HepG2 (cell line): ENCODE measurements around the gene SLC13A3. TPM values are rescaled to one million over a fixed set of nuclear protein-coding genes. Genes with fewer than 3 reads are reported as not detected.

Source experiments
- ATAC-seq: fragments of 200-7000 bp; cut with Tn5 transposase; 3 replicates; pipeline ENCODE4 v1.9.1; 2020; ENCODE audit warnings: mild to moderate bottlenecking, moderate library complexity
- BruUV-seq: library from RNA; stranded (reverse); fragments of 400-500 nt; replicated peaks from 2 replicates; lab custom pipeline; 2021; lab: Mats Ljungman, UMichigan
- CTCF ChIA-PET: fragments of 300-600 bp; formaldehyde crosslinking; extraction: SDS; loops from one replicate; lab custom pipeline; 2021; ENCODE audit warnings: low total read pairs, inconsistent platforms, low intra/inter-chr PET ratio; lab: Yijun Ruan, JAX
- POLR2A ChIA-PET: fragments of 350-600 bp; sonication (Branson Sonifier 250); formaldehyde crosslinking; loops from one replicate; lab custom pipeline; 2020; ENCODE audit warnings: antibody characterized with exemption, inconsistent platforms; lab: Yijun Ruan, JAX
- DNase-seq: peaks from one replicate; pipeline ENCODE4 v3.0.0-alpha.2; 2015; ENCODE audit warnings: low spot score
- FAIRE-seq: peaks from 3 replicates; lab custom pipeline; 2011; peaks lifted over from hg19 to GRCh38; lab: Jason Lieb, UNC
- H2AFZ ChIP-seq: one replicate; pipeline ENCODE4 v1.6.1; 2011; ENCODE audit warnings: low read length, inconsistent platforms
- H3K27ac ChIP-seq: fragments of 300-600 bp; 3 replicates; pipeline ENCODE4 v1.8.0; 2011; ENCODE audit warnings: mixed run types, mild to moderate bottlenecking, mixed read lengths, low read length, inconsistent platforms; ENCODE audit not compliant: insufficient read depth; ENCODE audit errors: extremely low read length
- H3K27me3 ChIP-seq, 2 experiments: fragments of 200-600 bp in 1 of 2; 2 replicates in 1 of 2; 3 replicates in 1 of 2; pipeline versions ENCODE4 v1.6.0 to v1.8.0; 2011; ENCODE audit warnings: low read length in 2 of 2, mild to moderate bottlenecking in 2 of 2, moderate library complexity in 2 of 2, inconsistent platforms in 1 of 2; ENCODE audit not compliant: insufficient read depth in 2 of 2, control insufficient read depth in 1 of 2
- H3K36me3 ChIP-seq, 2 experiments: fragments of 200-600 bp in 1 of 2; replicated peaks in 1 of 2; 2 replicates in 1 of 2; 3 replicates in 1 of 2; pipeline versions ENCODE4 v1.5.1 to v1.8.0; 2011; ENCODE audit warnings: low read length in 2 of 2, inconsistent platforms in 1 of 2; ENCODE audit not compliant: insufficient read depth in 2 of 2, control insufficient read depth in 1 of 2
- H3K4me1 ChIP-seq: 2 replicates; pipeline ENCODE4 v1.5.1; 2012; ENCODE audit warnings: low read length, inconsistent platforms; ENCODE audit not compliant: insufficient read depth
- H3K4me2 ChIP-seq: 2 replicates; pipeline ENCODE4 v1.6.0; 2011; ENCODE audit warnings: low read depth, low read length, inconsistent platforms
- H3K4me3 ChIP-seq, 3 experiments: fragments of 200-600 bp in 1 of 3; sonication (generic), shearing (Covaris generic) in 1 of 3; replicated peaks in 1 of 3; 2 replicates each; pipeline ENCODE4 v1.5.1; 2011 to 2016; ENCODE audit warnings: low read length in 3 of 3, inconsistent platforms in 2 of 3, low read depth in 2 of 3, mild to moderate bottlenecking in 2 of 3, control low read depth in 1 of 3, mixed read lengths in 1 of 3; ENCODE audit not compliant: insufficient read depth in 1 of 3
- H3K79me2 ChIP-seq: one replicate; pipeline ENCODE4 v1.6.1; 2011; ENCODE audit warnings: low read length, inconsistent platforms; ENCODE audit not compliant: insufficient read depth
- H3K9ac ChIP-seq: 2 replicates; pipeline ENCODE4 v1.6.0; 2011; ENCODE audit warnings: mild to moderate bottlenecking, low read depth, low read length, inconsistent platforms; ENCODE audit not compliant: insufficient read depth
- H3K9me3 ChIP-seq: 2 replicates; pipeline ENCODE4 v1.5.1; 2012; ENCODE audit warnings: mild to moderate bottlenecking, low read length
- H4K20me1 ChIP-seq: 2 replicates; pipeline ENCODE4 v1.6.0; 2011; ENCODE audit warnings: inconsistent platforms, mild to moderate bottlenecking, low read length, moderate library complexity; ENCODE audit not compliant: insufficient read depth
- FOXO4 ChIP-seq: sonication (generic); formaldehyde crosslinking; conservative IDR thresholded peaks from 2 replicates; pipeline ENCODE4 v1.8.1; 2023; ENCODE audit warnings: missing genetic modification reagents
- NFE2L2 ChIP-seq: fragments of 150-350 bp; IDR thresholded peaks from 2 replicates; pipeline ENCODE4 v1.6.1; 2014; ENCODE audit warnings: low read length
- ZBTB3 ChIP-seq: sonication (generic); formaldehyde crosslinking; IDR thresholded peaks from 2 replicates; pipeline ENCODE4 v1.4.0; 2020; ENCODE audit warnings: low read depth, mild to moderate bottlenecking, moderate library complexity, missing genetic modification reagents, borderline replicate concordance
- ZBTB40 ChIP-seq, 2 experiments: fragments of 450-650 bp in 1 of 2; sonication (generic) in 1 of 2; formaldehyde crosslinking in 1 of 2; IDR thresholded peaks; 2 replicates each; pipeline versions ENCODE4 v1.6.1 to v1.8.0; 2016 to 2022; ENCODE audit warnings: antibody characterized with exemption in 1 of 2, mild to moderate bottlenecking in 1 of 2, missing genetic modification reagents in 1 of 2
- WGBS: methylation state at CpG from one replicate; pipeline ENCODE4 v1.1.6; 2017; ENCODE audit warnings: low lambda C conversion rate; 5-methylcytosine and 5-hydroxymethylcytosine counted together
- in situ Hi-C: cut with HindIII; loops from 2 replicates; pipeline ENCODE4 v1.10.0; 2017; ENCODE audit warnings: low pct_unique_long_range_greater_than_20kb; ENCODE audit not compliant: extremely low pct_ligation_motif_present
- intact Hi-C: fragments of 100-400 bp; cut with micrococcal nuclease; formaldehyde crosslinking; loops from one replicate; pipeline ENCODE4 v1.10.0; 2022; ENCODE audit not compliant: unreplicated experiment
- polyA plus RNA-seq, 8 experiments: library from polyadenylated mRNA; depleted of rRNA in 3 of 8; stranded (reverse) in 7 of 8; unstranded in 1 of 8; fragments of >200 nt; fragmentation: Illumina TruSeq in 4 of 8; extraction: Trizol in 4 of 8; gene quantifications; 2 replicates each; pipeline versions ENCODE4 v1.2.1 to v1.2.3, GENCODE V29; 2011 to 2016; ENCODE audit warnings: low read depth in 4 of 8, missing spikeins in 1 of 8, mixed read lengths in 1 of 8; ENCODE audit not compliant: insufficient read depth in 1 of 8
- total RNA-seq, 5 experiments: library from RNA; depleted of rRNA; stranded (reverse); fragments of >200 nt; fragmentation: Illumina TruSeq; extraction: Trizol; gene quantifications; 2 replicates each; pipeline ENCODE4 v1.2.3, GENCODE V29; 2016; ENCODE audit warnings: low read depth in 1 of 5

Gene SLC13A3
- total and polyA plus RNA-seq, 2 of the 13 experiments (the other 11 are each of a cell fraction or from before 2014, with no cell fraction given), result 66.5 to 76.0 TPM

DNA sequence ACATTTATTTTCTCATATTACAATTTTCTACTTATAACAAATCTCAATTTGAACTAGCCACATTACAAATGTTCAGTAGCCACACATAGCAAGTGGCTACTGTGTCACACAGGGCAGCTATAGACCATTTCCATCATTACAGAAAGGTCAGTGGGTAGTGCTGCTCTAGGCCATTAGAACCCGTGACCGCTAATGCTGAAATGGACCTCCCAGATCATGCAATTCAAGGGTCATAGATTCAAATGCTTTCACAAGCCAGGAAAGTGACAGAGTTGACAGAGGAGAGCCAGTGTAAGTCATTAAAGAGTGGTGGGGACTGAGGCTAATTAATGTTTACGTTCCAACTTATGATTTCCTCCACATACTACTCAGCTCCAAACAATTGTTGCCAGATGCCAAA is 97.3 kb downstream of the SLC13A3 start:
- in situ Hi-C loops (no loop called here), intact Hi-C loops (no loop called here)
- no peak overlapping the region for H3K27ac ChIP-seq
- no peaks in the 10 kb centered on the region for H4K20me1 ChIP-seq
- DNase-seq, result no peak
- no TSS peak for BruUV-seq
- no peak for TF ChIP-seq NFE2L2
- TF ChIP-seq, all 625 proteins: peak for 0
- Histone ChIP-seq H3K4me3 (no peak overlapping the region), H2AFZ (no peak overlapping the region), H3K9me3 (no peaks in the 10 kb centered on the region), H3K79me2 (no peaks in the 10 kb centered on the region), H3K4me2 (no peak overlapping the region), H3K4me1 (peaks cover 51% of the 10 kb centered on the region), H3K27me3 (peaks cover 5 to 8% of the 10 kb centered on the region in 2 experiments; a peak in 3 of 5 replicates), H3K36me3 (no peaks in the 10 kb centered on the region), H3K9ac (no peak overlapping the region)
- ATAC-seq (no peak), FAIRE-seq (peak; percentile 4)
- WGBS, result 56% methylated on average over 3 of the region's 3 CpGs
- ChIA-PET POLR2A (no interaction called here), CTCF (no interaction called here)

DNA sequence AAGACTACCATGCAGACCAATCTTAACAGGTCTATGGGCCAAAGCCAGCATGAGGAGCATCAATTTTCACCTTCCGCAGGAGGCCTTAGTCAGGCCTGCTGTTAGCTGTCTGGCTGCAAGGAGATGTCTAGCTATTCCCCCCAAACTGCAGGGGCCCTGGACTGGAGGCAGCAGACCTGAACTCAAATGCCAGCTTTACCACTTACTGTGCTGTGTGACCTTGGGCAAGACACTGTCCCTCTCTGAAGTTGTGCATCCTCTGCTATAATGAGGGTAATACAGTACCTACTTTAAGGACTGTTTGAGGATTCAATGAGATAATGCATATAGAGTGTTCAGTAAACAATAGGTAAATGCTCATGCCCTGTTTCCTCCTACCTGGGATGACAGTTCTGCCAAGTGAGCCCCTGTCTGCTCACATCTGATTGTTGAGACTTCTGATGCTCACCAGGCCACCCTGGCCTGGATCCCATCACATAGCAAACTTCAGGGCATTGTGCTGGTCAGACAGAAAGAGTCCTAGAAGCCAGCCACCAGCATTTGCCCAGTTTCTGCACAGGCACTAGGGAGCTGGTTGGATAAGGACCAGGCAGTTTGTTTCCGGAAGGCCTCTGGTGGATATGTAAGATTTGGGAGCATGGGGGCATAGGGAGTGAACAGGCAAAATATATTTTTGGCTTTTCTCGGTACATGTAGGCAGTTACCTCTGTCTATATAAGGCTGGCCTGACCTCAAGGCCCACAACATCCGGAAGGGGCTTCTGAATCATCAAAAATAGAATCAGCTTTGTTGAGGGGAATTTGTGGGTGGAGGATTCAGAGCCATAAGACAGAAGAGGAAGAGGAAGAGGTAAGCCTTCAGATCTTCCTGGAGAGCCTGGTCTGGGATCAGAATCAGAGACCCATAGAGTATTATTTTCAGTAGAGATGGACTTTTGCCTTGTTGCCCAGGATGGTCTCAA is 98.5 kb downstream of the SLC13A3 start:
- Histone ChIP-seq H3K4me2 (no peak overlapping the region), H3K36me3 (no peaks in the 10 kb centered on the region), H3K4me3 (no peak overlapping the region), H3K9me3 (no peaks in the 10 kb centered on the region), H3K79me2 (no peaks in the 10 kb centered on the region), H4K20me1 (no peaks in the 10 kb centered on the region), H3K9ac (no peak overlapping the region), H3K27me3 (peaks cover 5 to 9% of the 10 kb centered on the region in 2 experiments; a peak in 3 of 5 replicates), H2AFZ (no peak overlapping the region), H3K4me1 (peaks cover 43% of the 10 kb centered on the region), H3K27ac (no peak overlapping the region)
- BruUV-seq, result no TSS peak
- in situ Hi-C loops (no loop called here), intact Hi-C loops (no loop called here)
- CTCF ChIA-PET, result no interaction called here
- no peak for FAIRE-seq
- POLR2A ChIA-PET, result interaction anchor here (1.7 kb wide), 1 partner anchor 12 kb away, joined by 4 read pairs; no protein-coding TSS in a partner anchor
- WGBS, result 58% methylated on average over 4 of the region's 4 CpGs
- no peak for DNase-seq
- no peak for ATAC-seq
- TF ChIP-seq ZBTB3 (CRISPR knock-in tag) (no peak), FOXO4 (0 out of 2 replicates have a peak, but pooled peaks have one; percentile 53), ZBTB40 (IDR thresholded peaks at IDR 0.05) (no peak), ZBTB40 (CRISPR knock-in tag; IDR thresholded peaks at IDR 0.05) (0 out of 2 replicates have a peak, but pooled peaks have one; percentile 44)
